ENCODE measurements around the gene WNK4. TPM values are rescaled to one million over a fixed set of nuclear protein-coding genes. Genes with fewer than 3 reads are reported as not detected.
"Not testable (repeated sequence)": the region's sequence is repeated elsewhere in the genome, so short reads cannot be mapped to it uniquely, and the experiment has no call there.

The WNK4 gene
- under 1 TPM in 1 of 10 donors, not detected in 9; 0.14 TPM for total RNA-seq
- polyA plus RNA-seq: under 1 TPM; 0.03 to 0.07 TPM
- long read RNA-seq, donor 1: 0 reads
- long read RNA-seq, donor 2, partial matches to known transcripts: 0 of 1 reads
- long read RNA-seq, donor 2, other reads (novel, unspliced or antisense): 1 of 1 reads
- long read RNA-seq, donor 3: 0 reads

DNA sequence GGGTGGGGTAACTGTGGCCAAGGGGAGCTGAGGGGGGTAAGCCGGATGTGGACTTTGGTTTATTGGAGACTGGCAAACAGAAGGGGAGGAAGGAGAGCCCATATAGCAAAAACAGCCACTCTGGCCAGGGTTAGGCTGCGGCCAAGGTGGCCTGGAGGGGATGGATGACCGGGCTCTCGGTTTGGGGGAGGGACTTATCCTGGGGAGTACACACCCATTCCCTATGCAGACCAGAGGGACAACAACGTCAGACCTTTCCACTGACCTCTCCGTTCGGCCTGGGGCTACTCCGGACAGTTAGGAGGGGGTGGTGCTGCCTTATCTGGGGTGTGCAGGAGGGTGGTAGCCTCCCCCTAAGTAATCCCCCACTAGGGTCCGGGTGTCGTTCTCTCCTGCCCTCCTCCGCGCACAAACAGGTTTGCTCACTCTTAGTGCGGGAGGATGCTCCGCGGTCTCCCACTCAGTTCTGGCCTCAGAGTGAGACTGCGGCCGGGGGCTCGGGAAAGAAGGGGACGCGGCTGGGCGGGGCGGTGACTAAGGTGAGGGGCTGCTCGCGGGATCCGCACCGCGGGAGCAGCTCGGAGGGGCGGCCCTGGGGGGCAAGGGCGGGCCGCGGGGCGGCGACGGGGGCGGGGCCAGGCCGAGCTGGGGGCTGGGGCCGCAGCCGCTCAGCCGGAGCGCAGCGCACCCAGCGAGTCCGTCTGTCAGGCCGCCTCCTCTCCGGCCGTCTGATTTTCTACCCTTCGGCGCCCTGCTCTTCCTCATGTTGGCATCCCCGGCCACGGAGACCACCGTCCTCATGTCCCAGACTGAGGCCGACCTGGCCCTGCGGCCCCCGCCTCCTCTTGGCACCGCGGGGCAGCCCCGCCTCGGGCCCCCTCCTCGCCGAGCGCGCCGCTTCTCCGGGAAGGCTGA is at the start of gene WNK4:
Gene WNK4 (plus strand): TSS at position 675 of the 915 bp plus-strand sequence. CDS start 89 bp downstream, at position 764.
- no peaks in the 10 kb centered on the region for H3K9me3 ChIP-seq
- peaks cover 0 to 58% (median 52%) of the 10 kb centered on the region in 7 donors for H3K27me3 ChIP-seq
- intact Hi-C loops (cut with DNase I): no loop called here
- TF ChIP-seq, protein P1, sequence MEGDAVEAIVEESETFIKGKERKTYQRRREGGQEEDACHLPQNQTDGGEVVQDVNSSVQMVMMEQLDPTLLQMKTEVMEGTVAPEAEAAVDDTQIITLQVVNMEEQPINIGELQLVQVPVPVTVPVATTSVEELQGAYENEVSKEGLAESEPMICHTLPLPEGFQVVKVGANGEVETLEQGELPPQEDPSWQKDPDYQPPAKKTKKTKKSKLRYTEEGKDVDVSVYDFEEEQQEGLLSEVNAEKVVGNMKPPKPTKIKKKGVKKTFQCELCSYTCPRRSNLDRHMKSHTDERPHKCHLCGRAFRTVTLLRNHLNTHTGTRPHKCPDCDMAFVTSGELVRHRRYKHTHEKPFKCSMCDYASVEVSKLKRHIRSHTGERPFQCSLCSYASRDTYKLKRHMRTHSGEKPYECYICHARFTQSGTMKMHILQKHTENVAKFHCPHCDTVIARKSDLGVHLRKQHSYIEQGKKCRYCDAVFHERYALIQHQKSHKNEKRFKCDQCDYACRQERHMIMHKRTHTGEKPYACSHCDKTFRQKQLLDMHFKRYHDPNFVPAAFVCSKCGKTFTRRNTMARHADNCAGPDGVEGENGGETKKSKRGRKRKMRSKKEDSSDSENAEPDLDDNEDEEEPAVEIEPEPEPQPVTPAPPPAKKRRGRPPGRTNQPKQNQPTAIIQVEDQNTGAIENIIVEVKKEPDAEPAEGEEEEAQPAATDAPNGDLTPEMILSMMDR (IDR thresholded peaks at IDR 0.05): no peak
- no peak within 1 kb of the TSS for H3K27ac ChIP-seq
- H3K36me3 ChIP-seq: peaks cover 0 to 47% (median 37%) of the 10 kb centered on the region in 9 donors
- H3K4me1 ChIP-seq: peaks cover 8 to 34% (median 26%) of the 10 kb centered on the region in 9 donors
- 6 to 7% methylated on average over 47 to 64 of the region's 65 CpGs for WGBS, 2 donors
- ATAC-seq: peak in 5 of 8 donors; percentile 14 to 53 (median 28)
- H3K4me3 ChIP-seq: peak within 1 kb of the TSS; percentile 15 to 51 (median 36)
- no peak for DNase-seq

DNA sequence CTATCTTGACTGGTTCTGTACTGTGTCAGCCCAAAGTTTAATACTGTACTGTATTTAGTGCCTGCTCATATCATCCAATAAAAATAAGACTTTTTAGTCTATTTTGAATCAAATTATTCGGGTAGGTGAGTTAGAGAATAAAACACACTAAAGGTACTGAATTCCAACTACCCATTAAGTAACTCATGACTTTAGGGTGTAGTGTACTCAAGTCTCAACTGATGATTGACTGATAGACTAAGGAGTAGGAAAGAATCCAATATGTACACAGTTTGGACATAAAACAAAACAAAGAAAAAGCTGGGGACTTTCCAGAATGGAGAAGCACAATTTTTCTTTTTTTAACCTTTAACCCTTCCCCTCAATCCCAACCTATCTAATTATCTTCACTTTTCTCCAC is 39.7 kb upstream of the WNK4 start:
- Histone ChIP-seq H3K9me3 (no peaks in the 10 kb centered on the region), H3K4me3 (no peak overlapping the region), H3K4me1 (peaks cover 4 to 38% (median 30%) of the 10 kb centered on the region in 9 donors), H3K27ac (no peak overlapping the region), H3K36me3 (peaks cover 0 to 27% (median 0%) of the 10 kb centered on the region in 9 donors), H3K27me3 (no peaks in the 10 kb centered on the region)
- intact Hi-C loops (cut with DNase I): no loop called here
- DNase-seq (no peak), ATAC-seq (no peak)
- TF ChIP-seq, protein P1 (IDR thresholded peaks at IDR 0.05): no peak
- WGBS, 2 donors: 89 to 93% methylated on average over 1 of the region's 1 CpG

DNA sequence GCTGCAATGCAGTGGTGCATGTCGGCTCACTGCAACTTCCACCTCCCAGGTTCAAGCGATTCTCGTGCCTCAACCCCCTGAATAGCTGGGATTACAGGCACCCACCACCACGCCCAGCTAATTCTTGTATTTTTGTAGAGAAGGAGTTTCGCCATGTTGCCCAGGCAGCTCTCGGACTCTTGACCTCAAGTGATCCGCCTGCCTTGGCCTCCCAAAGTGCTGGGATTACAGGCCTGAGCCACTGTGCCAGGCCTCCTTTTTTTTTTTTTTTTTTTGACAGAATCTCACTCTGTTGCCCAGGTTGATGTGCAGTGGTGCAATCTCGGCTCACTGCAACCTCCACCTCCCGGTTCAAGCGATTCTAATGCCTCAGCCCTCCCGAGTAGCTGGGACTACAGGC is 37.5 kb upstream of the WNK4 start:
- peaks cover 4 to 35% (median 29%) of the 10 kb centered on the region in 9 donors for H3K4me1 ChIP-seq
- H3K27ac ChIP-seq: peak overlapping the region in 2 of 10 donors; percentile 4 to 92

DNA sequence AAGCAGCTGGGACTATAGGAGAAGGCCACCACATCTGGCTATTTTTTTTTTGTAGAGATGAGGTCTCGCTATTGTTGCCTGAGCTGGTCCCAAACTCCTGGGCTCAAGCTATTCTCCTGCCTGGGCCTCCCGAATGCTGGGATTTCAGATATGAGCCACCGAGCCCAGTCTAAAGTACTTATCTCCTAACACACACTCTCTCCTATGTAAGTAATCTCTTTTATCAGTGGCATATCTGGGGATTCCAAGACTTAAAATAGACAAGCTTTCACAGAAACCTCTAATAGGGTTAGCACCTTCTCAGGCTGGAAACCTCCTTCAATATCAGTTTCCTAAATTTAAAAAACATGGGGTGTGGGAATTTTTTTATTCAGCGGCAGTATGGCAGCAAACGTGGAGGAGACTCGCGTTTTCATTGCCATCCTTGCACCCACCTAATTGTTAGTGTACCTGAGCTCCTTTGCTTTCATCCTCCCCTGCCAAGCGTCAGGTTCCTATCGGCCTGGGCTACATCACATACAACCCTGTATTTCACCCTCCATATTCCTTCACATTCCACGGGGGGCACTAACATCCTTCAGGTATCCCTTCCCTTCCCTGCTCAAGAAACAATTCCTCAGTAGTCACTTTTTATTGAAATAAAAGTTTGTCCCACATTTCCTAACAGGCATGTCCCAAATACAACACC is 36.7 kb upstream of the WNK4 start:
- Histone ChIP-seq H3K4me3 (peak overlapping the region; percentile 56 to 90 (median 78)), H3K27me3 (peaks cover 0 to 6% (median 0%) of the 10 kb centered on the region in 7 donors), H3K36me3 (peaks cover 0 to 16% (median 0%) of the 10 kb centered on the region in 9 donors), H3K4me1 (peaks cover 5 to 43% (median 36%) of the 10 kb centered on the region in 9 donors), H3K27ac (peak overlapping the region; percentile 74 to 97 (median 94)), H3K9me3 (no peaks in the 10 kb centered on the region)
- ATAC-seq: peak in 2 of 8 donors; percentile 15 to 19
- TF ChIP-seq, protein P1 (IDR thresholded peaks at IDR 0.05): peak in 2 of 9 donors; percentile 20 to 33
- intact Hi-C loops (cut with DNase I): loop anchor here in 2 of 10 donors (1.0 to 2.0 kb wide), 2 partner anchors 17 to 20 kb away; partner anchors contain the start of gene RAMP2 (in 1 of the 2)
- 35 to 41% methylated on average over 10 of the region's 10 CpGs for WGBS, 2 donors
- no peak for DNase-seq

More for the DNA sequence above, 37.5 kb upstream of the WNK4 start:
- ATAC-seq; H3K27me3 ChIP-seq; H3K9me3 ChIP-seq; DNase-seq; intact Hi-C loops (cut with DNase I); H3K4me3 ChIP-seq: not testable (repeated sequence)
- H3K36me3 ChIP-seq: peaks cover 0 to 16% (median 0%) of the 10 kb centered on the region in 9 donors
- 93 to 96% methylated on average over 11 of the region's 11 CpGs for WGBS, 2 donors
